Adrenal gland (tissue), 12 donors: ENCODE measurements around the gene GSE1. TPM values are rescaled to one million over a fixed set of nuclear protein-coding genes. Genes with fewer than 3 reads are reported as not detected.

Experiments used
- DNase-seq, 7 donors: peaks; one replicate each; pipeline ENCODE4 v3.0.0-alpha.2; 2019 to 2020
- H3K27ac ChIP-seq, 5 donors: fragments of 200-600 bp; sonication (generic) in 4 of 5; 1 replicate in 3 of 5; 2 replicates in 2 of 5; pipeline versions ENCODE4 v1.5.1 to v1.8.0; 2016 to 2020; ENCODE audit warnings: mild to moderate bottlenecking in 1 of 5
- H3K27me3 ChIP-seq: fragments of 200-600 bp; 2 replicates; pipeline ENCODE4 v1.8.0; 2021
- H3K36me3 ChIP-seq, 2 donors: fragments of 200-600 bp; replicated peaks in 1 of 2; 1 replicate in 1 of 2; 2 replicates in 1 of 2; pipeline versions ENCODE4 v1.5.1 to v1.8.0; 2018 to 2022
- H3K4me1 ChIP-seq, 2 donors: fragments of 200-600 bp; replicated peaks in 1 of 2; 1 replicate in 1 of 2; 2 replicates in 1 of 2; pipeline versions ENCODE4 v1.5.1 to v1.8.0; 2018 to 2021
- H3K4me3 ChIP-seq, 4 donors: fragments of 200-600 bp; sonication (generic) in 3 of 4; one replicate each; pipeline ENCODE4 v1.5.1; 2016 to 2018
- H3K9me3 ChIP-seq, 3 donors: fragments of 200-600 bp; sonication (generic) in 1 of 3; replicated peaks in 1 of 3; 1 replicate in 2 of 3; 2 replicates in 1 of 3; pipeline versions ENCODE4 v1.5.1 to v1.8.0; 2016 to 2021
- CTCF ChIP-seq, 6 experiments: fragments of 450-650 bp in 4 of 6; fragments of 200-600 bp in 2 of 6; sonication (generic) in 1 of 6; IDR thresholded peaks; 1 replicate in 5 of 6; 2 replicates in 1 of 6; pipeline versions ENCODE4 v1.5.1 to v1.8.0; 2016 to 2021; ENCODE audit warnings: antibody characterized with exemption in 6 of 6, mild to moderate bottlenecking in 2 of 6, moderate library complexity in 1 of 6
- POLR2A ChIP-seq, 2 donors: fragments of 450-650 bp; IDR thresholded peaks; one replicate each; pipeline ENCODE4 v1.6.1; 2017; ENCODE audit warnings: antibody characterized with exemption in 2 of 2, mild to moderate bottlenecking in 2 of 2, moderate library complexity in 1 of 2
- WGBS, 4 donors: extraction: QIAGEN DNeasy Blood & Tissue Kit in 2 of 4; methylation state at CpG; one replicate each; pipeline versions ENCODE4 v1.1.5 to v1.1.7; 2013 to 2017; 5-methylcytosine and 5-hydroxymethylcytosine counted together
- intact Hi-C, 2 donors: fragments of 100-400 bp; cut with DNase I; formaldehyde crosslinking; loops; one replicate each; pipeline versions ENCODE4 v1.14.1 to v1.15.0; 2022 to 2023
- polyA plus RNA-seq, 3 donors: library from polyadenylated mRNA; stranded (reverse); fragments of 200-250 nt in 2 of 3; fragments of 350-450 nt in 1 of 3; fragmentation: Illumina TruSeq in 1 of 3; extraction: RNeasy Lipid Tissue Mini Kit (QIAGEN cat#74804) in 1 of 3; gene quantifications; one replicate each; pipeline ENCODE4 v1.2.3, GENCODE V29; 2013 to 2014
- total RNA-seq, 9 donors: library from RNA; depleted of rRNA in 4 of 9; stranded (reverse); fragments of >200 nt in 4 of 9; fragments of 120-200 nt in 1 of 9; fragmentation: NEBNext Ultra II Directional in 1 of 9; extraction: Animal tissue kit (Norgen Biotek cat#: 25700) in 1 of 9; gene quantifications; one replicate each; pipeline versions ENCODE4 v1.1.0 to v1.2.4, GENCODE V29; 2013 to 2023
- donor health status: healthy with polysubstance abuse.
- donor health status: Bipolar disorder and iron deficiency.
- donor health status: DM: yes; HTN: yes; CAD: no.
- donor health status: DM: no; HTN: no; CAD: no.
- donor health status: DM: no; HTN: no; CAD: no.
- donor health status: DM: yes; HTN: yes; CAD: no.

Gene GSE1
- total and polyA plus RNA-seq, 12 donors: 7.8 to 99.9 (median 64.8) TPM

DNA sequence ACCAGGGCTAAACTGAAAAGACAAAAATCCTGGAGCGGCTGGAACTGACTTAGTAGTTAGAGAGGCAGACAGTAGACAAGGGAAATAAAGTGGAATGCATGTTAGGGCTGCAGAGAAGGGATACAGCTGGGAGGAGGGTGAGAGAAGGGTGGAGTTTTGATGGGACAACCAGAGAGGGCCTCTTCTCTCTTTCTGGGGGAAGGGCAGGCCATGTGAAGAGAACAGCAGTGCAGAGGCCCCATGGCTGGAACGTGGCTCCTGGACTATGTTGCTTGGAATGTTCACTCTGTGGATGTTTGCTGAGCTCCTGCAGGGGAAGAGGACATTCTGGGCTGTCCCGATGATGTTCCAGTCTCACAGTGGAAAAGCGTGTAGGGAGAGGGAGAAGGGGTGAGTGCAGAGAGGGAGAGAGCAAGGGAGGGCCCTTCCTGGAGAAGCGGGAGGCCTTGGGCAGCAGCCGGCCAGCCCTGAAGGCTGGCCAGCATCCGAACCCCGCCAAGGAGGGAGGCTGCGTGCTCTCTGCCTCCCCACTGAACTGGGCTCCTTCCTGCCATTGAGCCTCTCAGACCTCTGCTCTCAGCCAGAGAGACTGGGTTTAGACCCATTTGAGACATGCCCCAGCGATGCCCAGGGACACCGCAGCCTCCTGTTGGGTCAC is 33.1 kb upstream of the GSE1 start:
- intact Hi-C loops: no loop called here
- Histone ChIP-seq H3K27me3 (no peaks in the 10 kb centered on the region), H3K9me3 (no peaks in the 10 kb centered on the region), H3K4me1 (peaks cover 0 to 47% of the 10 kb centered on the region in 2 donors), H3K27ac (peak overlapping the region in 2 of 5 donors; percentile 17 to 60), H3K4me3 (no peak overlapping the region), H3K36me3 (no peaks in the 10 kb centered on the region)
- TF ChIP-seq CTCF (IDR thresholded peaks at IDR 0.05) (no peak), POLR2A (IDR thresholded peaks at IDR 0.05) (no peak)
- DNase-seq: no peak
- WGBS, 4 donors: 56 to 67% (median 64%) methylated on average over 9 to 11 of the region's 11 CpGs

- Histone ChIP-seq H3K4me3 (no peak overlapping the region), H3K9me3 (no peaks in the 10 kb centered on the region), H3K27ac (peak overlapping the region in 2 of 5 donors; percentile 17 to 60), H3K27me3 (no peaks in the 10 kb centered on the region), H3K4me1 (peaks cover 0 to 42% of the 10 kb centered on the region in 2 donors), H3K36me3 (no peaks in the 10 kb centered on the region)
- whole genome bisulfite sequencing, 4 donors: 93 to 97% (median 96%) methylated on average over 7 of the region's 7 CpGs
- no peak for DNase-seq
- intact Hi-C loops: no loop called here
- TF ChIP-seq CTCF (IDR thresholded peaks at IDR 0.05) (no peak), POLR2A (IDR thresholded peaks at IDR 0.05) (no peak)
These were observed 32.4 kb upstream of the GSE1 start for GRCh38 chr16:85580684-85581083.

DNA sequence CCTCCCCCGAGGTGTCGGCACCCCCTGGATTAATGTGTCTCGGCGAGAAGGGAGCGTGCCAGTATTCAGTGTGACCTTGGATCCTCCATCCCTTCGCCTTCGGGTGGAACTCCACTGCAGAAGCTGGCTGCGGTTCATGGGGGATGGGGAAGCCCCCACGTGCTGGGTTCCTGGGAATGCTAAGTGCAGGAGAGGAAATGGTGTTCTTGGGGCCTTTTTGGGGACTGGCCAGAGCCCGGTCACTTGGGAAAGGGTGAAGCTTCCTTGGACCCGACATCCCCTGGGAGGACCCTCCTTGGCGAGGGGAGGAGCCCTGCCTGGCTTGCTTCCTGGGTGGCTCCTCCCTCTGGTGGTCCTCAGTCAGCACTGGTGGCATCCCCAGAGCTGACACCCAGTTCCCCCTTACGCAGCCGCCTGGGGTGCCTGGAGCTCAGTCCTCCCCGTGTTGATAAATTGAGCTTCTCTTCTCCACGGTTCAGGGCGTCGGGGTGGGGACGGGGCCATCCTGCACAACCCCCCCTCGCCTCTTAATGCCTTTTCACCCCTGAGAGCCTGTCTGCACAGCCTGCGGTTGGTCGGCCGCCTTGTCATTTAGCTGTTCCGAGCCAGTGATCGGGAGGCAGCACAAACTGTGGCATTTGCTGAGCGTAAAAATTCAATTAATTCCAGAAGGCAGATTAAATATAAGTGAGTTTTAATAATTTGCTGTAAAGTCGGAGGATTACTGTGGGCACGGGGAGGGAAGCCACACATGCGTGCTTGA is 30.7 kb upstream of the GSE1 start:
- peaks cover 0 to 37% of the 10 kb centered on the region in 2 donors for H3K4me1 ChIP-seq
- TF ChIP-seq CTCF (IDR thresholded peaks at IDR 0.05) (no peak), POLR2A (IDR thresholded peaks at IDR 0.05) (no peak)
- H3K27ac ChIP-seq: peak overlapping the region in 1 of 5 donors; percentile 6
- DNase-seq: no peak
- H3K9me3 ChIP-seq: no peaks in the 10 kb centered on the region
- no peaks in the 10 kb centered on the region for H3K27me3 ChIP-seq
- H3K36me3 ChIP-seq: no peaks in the 10 kb centered on the region
- H3K4me3 ChIP-seq: no peak overlapping the region
- 67 to 75% (median 69%) methylated on average over 19 to 29 of the region's 29 CpGs for WGBS, 4 donors
- intact Hi-C loops: no loop called here

DNA sequence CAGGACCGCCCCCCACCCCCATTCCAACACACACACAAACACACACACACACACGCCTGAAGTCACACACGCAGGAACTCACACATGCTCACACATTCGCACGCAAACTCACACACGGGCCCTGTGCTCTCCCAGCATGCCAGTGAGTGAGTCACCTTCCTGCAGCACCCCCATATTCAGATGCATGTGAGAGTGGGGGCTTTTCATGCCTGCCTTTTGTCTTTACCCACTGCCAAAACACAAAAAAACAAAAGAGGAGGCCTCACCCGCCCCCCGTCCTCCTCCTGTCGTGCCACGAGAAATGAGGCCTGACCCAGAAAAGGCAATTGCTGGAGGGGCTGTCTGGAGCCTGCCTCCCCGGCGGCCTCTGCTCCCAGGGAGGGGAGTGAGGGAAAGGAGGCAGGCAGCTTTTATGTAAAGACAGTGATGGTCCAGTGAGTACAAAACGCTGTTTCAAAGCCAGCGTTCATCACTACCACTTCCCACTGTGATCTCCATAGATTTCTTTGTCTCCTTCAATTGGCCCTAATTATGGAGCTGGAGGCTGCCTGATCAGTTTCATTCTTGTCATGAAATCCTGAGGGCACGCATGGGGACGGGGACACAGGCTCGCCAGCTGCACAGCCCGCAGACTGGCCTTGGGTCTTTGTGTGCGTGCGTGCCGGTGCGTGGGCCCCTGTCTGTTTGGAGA is 29.5 kb upstream of the GSE1 start:
- DNase-seq: no peak
- no peak for TF ChIP-seq CTCF (IDR thresholded peaks at IDR 0.05)
- TF ChIP-seq POLR2A (IDR thresholded peaks at IDR 0.05): no peak
- Histone ChIP-seq H3K36me3 (no peaks in the 10 kb centered on the region), H3K27me3 (no peaks in the 10 kb centered on the region), H3K9me3 (no peaks in the 10 kb centered on the region), H3K27ac (no peak overlapping the region), H3K4me3 (no peak overlapping the region), H3K4me1 (peaks cover 0 to 27% of the 10 kb centered on the region in 2 donors)
- intact Hi-C loops: no loop called here
- WGBS, 4 donors: 80 to 85% (median 84%) methylated on average over 18 to 22 of the region's 22 CpGs
